Measurements from ENCODE around the gene MRPL43. TPM values are rescaled to one million over a fixed set of nuclear protein-coding genes. Genes with fewer than 3 reads are reported as not detected.

MRPL43 gene
- total RNA-seq, 1 donor from 2014 or later: 44.2 TPM

DNA sequence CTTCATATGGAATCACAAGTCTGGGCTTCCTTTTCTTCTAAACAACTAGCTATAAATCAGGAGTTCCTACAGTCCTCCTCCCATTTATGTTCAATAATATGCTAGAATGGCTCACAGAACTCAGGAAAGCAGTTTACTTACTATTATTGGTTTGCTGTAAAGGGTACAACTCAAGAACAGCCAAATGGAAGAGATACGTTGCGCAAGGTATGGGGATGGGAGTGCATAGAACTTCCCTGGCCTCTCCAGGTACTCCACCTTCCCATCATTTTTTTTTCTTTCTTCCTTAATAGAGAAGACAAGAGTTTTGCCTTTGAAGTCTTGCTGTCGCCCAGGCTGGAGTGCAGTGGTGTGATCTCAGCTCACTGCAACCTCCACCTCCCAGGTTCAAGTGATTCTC lies 45.1 kb downstream of the MRPL43 start:
- CTCF ChIA-PET: no interaction called here
- no peak overlapping the region for H3K4me3 Mint-ChIP-seq
- H3K27me3 Mint-ChIP-seq: no peaks in the 10 kb centered on the region
- POLR2A ChIA-PET: no interaction called here
- ATAC-seq (ENCODE audit: low read depth) (no peak), DNase-seq (no peak)
- H3K9me3 Mint-ChIP-seq: no peaks in the 10 kb centered on the region
- H3K4me1 Mint-ChIP-seq: no peaks in the 10 kb centered on the region
- TF ChIP-seq, protein P1, sequence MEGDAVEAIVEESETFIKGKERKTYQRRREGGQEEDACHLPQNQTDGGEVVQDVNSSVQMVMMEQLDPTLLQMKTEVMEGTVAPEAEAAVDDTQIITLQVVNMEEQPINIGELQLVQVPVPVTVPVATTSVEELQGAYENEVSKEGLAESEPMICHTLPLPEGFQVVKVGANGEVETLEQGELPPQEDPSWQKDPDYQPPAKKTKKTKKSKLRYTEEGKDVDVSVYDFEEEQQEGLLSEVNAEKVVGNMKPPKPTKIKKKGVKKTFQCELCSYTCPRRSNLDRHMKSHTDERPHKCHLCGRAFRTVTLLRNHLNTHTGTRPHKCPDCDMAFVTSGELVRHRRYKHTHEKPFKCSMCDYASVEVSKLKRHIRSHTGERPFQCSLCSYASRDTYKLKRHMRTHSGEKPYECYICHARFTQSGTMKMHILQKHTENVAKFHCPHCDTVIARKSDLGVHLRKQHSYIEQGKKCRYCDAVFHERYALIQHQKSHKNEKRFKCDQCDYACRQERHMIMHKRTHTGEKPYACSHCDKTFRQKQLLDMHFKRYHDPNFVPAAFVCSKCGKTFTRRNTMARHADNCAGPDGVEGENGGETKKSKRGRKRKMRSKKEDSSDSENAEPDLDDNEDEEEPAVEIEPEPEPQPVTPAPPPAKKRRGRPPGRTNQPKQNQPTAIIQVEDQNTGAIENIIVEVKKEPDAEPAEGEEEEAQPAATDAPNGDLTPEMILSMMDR (IDR thresholded peaks at IDR 0.05): no peak
- H3K36me3 Mint-ChIP-seq (ENCODE audit: low read depth): peaks cover 84% of the 10 kb centered on the region
- no peak overlapping the region for H3K27ac Mint-ChIP-seq
- intact Hi-C loops (cut with micrococcal nuclease): no loop called here

GRCh38 chr10:100939763-100940344 lies 47.4 kb downstream of the MRPL43 start:
- H3K36me3 Mint-ChIP-seq (ENCODE audit: low read depth): peaks cover 63% of the 10 kb centered on the region
- H3K27me3 Mint-ChIP-seq: no peaks in the 10 kb centered on the region
- ATAC-seq (ENCODE audit: low read depth) (no peak), DNase-seq (no peak)
- H3K9me3 Mint-ChIP-seq: no peaks in the 10 kb centered on the region
- no peak overlapping the region for H3K4me3 Mint-ChIP-seq
- ChIA-PET POLR2A (no interaction called here), CTCF (no interaction called here)
- no peaks in the 10 kb centered on the region for H3K4me1 Mint-ChIP-seq
- H3K27ac Mint-ChIP-seq: no peak overlapping the region
- intact Hi-C loops (cut with micrococcal nuclease): no loop called here
- TF ChIP-seq, protein P1 (IDR thresholded peaks at IDR 0.05): no peak

Other genes with a start within 250 kb of the MRPL43 start
- gene PAX2, start 241.9 kb downstream of the MRPL43 start, total RNA-seq: not detected in 2 replicates
- gene SLF2, start 74.5 kb downstream of the MRPL43 start, total RNA-seq: 29.9 and 35.5 TPM in 2 replicates
- gene SEMA4G, start 18.0 kb downstream of the MRPL43 start, total RNA-seq: 0.60 and 0.78 TPM in 2 replicates
- 19.2 and 20.5 TPM in 2 replicates for gene TWNK, start within 50 bp of the MRPL43 start, total RNA-seq
- 12.6 and 14.9 TPM in 2 replicates for gene LZTS2, start 12.3 kb upstream of the MRPL43 start, total RNA-seq
- 0.11 TPM in 1 of 2 replicates, not detected in the other for gene PDZD7, start 43.6 kb upstream of the MRPL43 start, total RNA-seq
- 9.5 and 9.8 TPM in 2 replicates for gene SFXN3, start 43.7 kb upstream of the MRPL43 start, total RNA-seq
- gene KAZALD1, start 74.5 kb upstream of the MRPL43 start, total RNA-seq: 0.58 TPM in 1 of 2 replicates, not detected in the other
- gene TLX1, start 143.8 kb upstream of the MRPL43 start, total RNA-seq: not detected in 2 replicates
- gene LBX1, start 242.0 kb upstream of the MRPL43 start, total RNA-seq: not detected in 2 replicates